GM18526 (cell line): Measurements from ENCODE around the gene FKBP15.

Experiments
- POLR2A ChIP-seq: IDR thresholded peaks from 3 replicates; pipeline ENCODE4 v1.6.1; 2011; ENCODE audit not compliant: insufficient read length; ENCODE audit errors: extremely low read depth

FKBP15 gene

DNA sequence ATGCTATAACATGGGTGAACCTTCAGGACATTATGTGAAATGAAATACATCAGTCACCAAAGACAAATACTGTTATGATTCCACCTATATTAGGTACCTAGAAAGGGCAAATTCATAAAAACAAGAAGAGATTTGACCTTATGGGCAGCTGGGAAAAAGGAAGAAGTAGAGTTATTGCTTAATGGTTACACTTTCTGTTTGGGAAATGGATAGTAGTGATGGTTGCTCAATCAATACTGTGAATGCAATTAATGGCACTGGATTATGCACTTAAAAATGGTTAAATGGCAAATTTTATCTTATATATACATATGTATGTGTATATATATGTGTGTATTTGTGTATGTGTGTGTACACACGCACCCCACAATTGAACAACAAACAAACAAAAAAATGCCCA is 15.2 kb downstream of the FKBP15 start:
- TF ChIP-seq POLR2A: no peak

GRCh38 chr9:113205432-113205831 is 15.6 kb downstream of the FKBP15 start:
- TF ChIP-seq POLR2A: no peak

DNA sequence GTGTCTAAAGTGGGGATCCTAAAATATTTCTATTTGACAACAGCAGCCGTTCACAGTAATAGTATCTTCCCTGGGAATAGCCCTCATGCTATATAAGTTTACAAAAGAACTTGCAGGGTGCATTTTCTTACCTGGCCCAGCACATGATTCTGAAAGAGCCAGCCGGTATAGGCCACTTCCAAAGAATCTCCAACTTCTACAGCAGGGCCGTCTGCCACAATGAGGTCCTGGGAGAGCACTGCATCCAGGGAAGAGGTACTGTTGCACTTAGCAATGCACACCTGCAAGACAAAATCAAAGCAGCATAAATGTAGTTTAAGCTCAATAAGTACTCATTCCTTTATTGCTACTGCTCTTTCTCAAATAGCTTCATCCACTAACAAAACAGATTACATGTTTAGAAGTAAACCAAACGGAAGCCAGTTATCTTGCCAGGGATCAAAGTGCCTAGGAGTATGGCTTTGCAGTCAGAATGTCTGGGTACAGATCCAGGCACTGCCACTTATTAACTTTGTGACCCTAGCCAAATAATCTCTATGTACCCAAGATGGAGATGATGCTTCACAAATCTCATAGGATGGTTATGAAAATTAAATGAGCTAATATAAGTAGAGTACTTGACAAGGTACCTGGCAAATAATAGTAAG is 21.3 kb downstream of the FKBP15 start:
- no peak for TF ChIP-seq POLR2A

- no peak for TF ChIP-seq POLR2A
These were observed 28.6 kb downstream of the FKBP15 start for GRCh38 chr9:113192455-113192854.

DNA sequence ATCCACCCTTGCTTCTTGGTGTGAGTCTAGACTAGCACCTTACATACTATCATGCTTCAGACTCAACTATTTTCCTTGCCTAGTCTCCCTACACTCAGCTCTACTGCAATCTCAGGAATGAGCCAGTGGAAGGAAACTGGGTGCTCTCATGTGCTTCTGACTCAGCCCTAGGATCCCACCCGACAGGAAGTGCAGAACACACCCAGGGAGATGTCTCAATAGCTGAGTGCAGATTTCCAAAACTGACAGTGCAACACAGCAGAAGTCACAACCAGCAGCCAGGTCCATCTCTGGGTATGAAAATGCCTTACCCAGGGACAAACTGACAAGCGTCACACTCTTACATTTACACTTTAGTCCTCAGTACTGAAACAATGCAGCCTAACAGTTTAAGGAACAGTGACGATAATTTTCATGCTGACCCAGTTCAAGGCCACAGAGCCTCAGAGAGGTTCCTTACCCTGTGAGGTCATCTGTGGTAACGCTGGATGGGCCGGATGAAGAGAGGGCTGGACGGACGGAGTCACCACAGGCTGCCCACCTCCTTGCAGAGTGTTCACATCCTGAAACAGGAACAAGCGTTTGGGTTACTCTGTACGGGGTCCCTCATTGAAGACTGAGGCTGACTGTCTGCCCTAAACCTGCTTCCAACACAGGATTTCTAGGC is 33.0 kb downstream of the FKBP15 start:
- no peak for TF ChIP-seq POLR2A

DNA sequence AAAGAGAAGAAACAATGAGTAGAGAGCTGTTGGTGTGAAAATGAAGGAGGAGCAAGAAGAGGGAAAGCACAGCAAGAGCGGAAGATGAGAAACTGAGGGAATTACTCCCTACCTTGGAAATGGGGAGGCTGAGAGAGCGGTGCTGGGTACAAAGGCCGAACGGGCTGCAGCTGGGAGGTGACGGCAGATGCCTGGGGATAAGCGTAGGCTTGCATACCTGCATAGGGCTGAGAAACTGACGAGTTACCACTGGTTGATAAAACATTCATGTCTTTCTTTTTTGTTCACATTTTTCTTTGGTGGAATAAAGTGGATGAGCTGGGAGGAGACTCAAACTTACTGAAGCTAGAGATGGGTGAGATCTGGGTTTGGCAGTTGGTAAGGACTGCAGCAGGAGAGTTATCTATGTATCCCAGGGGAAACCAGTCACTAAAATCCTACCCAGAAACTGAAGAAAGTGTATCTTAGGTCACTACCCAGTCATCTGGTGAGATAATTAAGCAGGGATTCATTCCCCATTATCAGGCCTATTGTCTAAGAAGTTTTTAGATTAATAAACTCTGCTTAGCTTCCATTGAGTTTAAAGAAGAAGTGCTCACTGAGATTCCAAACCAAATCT is 34.8 kb downstream of the FKBP15 start:
- no peak for TF ChIP-seq POLR2A

GRCh38 chr9:113185271-113185670 is 35.8 kb downstream of the FKBP15 start:
- no peak for TF ChIP-seq POLR2A

DNA sequence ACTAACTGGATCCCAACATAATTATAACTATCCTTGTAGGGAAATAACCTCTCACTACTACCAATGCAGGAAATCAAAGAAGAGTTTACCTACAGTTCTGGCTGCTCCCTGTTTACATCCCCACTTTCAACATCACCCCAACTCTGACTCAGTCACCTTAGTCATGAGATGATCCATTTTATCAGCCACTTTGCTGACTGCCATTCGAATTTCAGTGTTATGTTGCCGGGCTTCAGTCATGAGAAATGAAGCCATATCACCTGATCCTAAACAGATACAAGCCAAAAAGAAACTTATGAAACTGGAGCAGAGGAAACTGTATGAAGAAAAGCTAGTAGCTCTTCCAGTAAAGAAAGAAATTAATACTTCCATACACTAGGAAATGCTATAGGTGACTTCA is 36.5 kb downstream of the FKBP15 start:
- no peak for TF ChIP-seq POLR2A

GRCh38 chr9:113183956-113184488 is 37.1 kb downstream of the FKBP15 start:
- no peak for TF ChIP-seq POLR2A

DNA sequence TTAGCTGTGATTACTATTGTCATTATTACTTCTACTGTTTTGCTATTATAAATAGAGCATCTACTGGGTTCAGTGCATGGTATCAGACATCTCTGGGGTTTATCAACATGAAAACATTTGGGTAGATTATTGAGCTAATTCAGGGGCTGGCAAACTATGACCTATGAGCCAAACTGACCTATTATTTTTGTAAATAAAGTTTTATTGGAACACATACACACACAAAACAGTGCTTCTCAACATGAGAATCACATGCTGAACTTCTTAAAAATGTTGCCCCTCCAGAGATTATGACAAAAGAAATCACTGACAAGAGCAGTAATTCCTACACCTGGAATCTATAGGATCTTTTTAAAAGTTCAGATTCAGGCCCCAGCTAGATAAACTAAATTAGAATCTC is 39.9 kb downstream of the FKBP15 start:
- no peak for TF ChIP-seq POLR2A

GRCh38 chr9:113179839-113180238 is 41.2 kb downstream of the FKBP15 start:
- TF ChIP-seq POLR2A: no peak

DNA sequence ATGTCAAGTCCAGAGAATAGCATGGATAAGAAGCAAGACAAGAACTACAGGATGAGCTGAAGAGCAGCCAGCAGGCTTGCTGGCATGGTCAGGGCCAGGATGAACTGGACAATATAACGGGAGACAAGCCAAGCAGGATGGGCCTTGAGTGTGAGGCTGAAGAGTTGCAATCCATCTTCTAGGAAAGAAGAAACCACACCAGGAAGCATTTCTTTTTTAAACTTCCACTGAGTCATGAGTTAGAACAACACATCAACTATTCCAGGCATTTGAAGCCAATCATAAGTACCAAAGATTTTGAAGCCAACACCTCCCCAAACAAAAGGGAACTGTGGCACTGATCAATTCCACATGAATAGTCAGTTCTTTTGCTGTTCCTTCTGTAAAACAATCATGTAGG is 43.0 kb downstream of the FKBP15 start:
- no peak for TF ChIP-seq POLR2A

GRCh38 chr9:113177251-113177650 is 43.8 kb downstream of the FKBP15 start:
- no peak for TF ChIP-seq POLR2A

GRCh38 chr9:113176803-113177202 is 44.3 kb downstream of the FKBP15 start:
- TF ChIP-seq POLR2A: no peak

GRCh38 chr9:113173341-113173740 is 47.7 kb downstream of the FKBP15 start:
- no peak for TF ChIP-seq POLR2A

DNA sequence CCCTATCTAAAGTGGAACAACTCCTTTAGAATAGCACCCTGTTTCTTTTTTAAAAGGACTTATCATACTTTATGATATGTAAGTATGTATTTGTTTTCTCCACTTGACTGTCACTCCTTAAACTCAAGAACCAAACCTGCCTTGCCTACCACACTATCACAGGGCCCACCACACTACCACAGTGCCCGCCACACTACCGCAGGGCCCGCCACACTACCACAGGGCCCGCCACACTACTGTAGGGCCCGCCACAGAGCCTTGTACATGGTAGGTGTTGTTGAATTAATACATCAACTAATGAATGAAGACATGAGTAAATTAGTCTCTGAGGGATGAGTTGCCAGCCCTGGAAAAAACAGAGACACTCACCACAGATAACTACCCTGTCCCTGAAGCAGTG is 52.3 kb downstream of the FKBP15 start:
- no peak for TF ChIP-seq POLR2A
